Measurements from ENCODE around the gene CDH4.

CDH4 gene

GRCh38 chr20:61660559-61660958 lies 408.5 kb downstream of the CDH4 start:
- DNase-seq, result no peak

GRCh38 chr20:61661025-61661424 lies 409.0 kb downstream of the CDH4 start:
- no peak for DNase-seq

- DNase-seq, result no peak
Observed at GRCh38 chr20:61661583-61661982, 409.5 kb downstream of the CDH4 start.

DNA sequence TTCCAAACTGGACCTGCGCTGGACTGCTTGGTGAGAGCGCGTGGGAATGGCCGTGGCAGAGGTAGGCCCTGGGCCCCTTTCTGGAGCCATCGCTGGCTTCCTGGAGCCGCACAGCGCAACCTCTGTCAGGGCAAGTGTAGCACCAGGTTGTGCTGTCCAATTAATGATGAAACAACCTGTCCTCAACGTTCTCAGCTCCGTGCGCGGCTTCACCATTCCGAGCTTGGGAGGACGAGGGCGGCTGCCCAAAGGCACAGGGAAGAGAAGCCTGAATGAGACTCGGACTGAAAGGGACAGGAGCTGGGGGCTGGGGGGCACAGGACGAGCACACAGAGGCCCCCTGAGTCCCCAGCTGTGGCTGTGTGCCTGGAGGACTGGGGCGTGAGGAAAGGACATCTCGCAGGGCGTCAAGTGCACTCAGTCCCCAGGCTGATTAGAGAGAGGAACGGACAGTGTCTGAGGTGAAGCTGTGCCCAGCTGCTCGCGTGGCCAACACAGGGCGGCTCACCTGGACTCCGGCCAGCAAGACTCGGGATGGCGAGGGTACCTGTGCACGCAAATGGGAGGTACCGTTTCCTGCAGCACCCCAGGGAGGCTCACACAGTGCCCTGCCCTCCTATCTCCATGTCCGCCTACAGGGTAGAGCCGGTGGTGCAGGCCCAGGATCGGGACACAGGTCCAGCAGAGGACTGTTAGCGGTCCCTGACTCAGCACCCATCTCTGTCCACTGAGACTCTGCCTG lies 410.3 kb downstream of the CDH4 start:
- DNase-seq, result no peak

DNA sequence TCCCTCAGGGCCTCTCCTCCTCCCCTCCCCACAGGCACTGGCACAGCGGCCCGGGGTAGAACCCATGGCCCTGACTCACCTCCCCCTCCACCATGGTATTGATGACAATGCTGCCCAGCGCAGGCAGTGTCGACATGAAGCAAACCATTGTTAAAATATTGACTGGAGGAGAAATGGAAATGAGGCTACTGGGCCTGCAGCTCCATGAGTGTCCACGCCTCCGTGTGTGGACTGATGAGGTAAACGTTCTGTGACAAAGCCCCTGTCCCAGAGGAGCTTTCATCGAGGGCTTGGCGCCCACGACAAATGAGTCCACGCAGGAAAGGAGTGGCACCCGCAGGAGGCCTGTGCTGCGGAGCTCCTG lies 410.9 kb downstream of the CDH4 start:
- DNase-seq, result no peak

DNA sequence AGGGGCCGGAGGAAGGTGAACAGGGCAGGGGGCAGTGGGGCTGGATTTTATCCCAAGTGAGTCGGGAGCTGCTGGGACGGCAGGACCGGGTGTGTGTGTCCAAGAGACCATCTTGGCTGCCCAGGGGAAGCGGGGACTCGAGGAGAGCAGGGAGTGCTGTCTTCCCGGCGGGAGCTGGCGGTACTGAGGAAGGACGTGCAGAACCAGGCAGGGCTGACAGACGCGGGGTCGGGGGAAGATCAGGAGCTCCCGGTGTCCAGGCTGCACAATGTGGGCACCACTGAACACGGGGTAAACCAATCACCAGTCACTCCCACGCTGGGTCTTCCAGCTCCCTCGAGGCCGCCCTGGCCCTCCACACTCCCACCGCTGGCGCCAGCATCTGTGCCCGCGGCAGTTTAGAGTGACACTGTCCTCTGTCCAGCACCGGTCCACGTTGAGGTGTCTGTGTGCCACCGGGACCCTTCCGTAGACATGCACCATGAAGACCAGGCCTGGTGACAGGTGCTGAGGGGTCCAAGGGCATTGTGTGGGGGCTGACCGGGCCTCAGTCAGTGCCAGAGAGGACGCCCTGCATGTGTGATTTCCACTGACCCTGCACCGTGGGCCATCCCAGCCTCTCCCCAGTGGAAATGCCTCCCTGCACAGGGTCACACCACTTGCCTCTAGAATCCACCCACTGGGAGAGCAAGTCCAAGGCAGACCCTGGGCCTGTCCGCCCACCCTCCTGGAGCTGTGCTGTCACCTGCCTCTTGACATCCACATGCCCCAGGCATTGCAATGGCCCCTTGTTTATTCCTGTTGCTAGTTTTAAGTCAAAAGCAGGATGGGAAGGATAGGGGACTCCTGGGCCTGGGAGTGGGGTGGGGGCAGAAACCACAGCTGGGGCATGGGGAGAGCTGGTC lies 411.7 kb downstream of the CDH4 start:
- no peak for DNase-seq

GRCh38 chr20:61664556-61665320 lies 412.7 kb downstream of the CDH4 start:
- no peak for DNase-seq

- no peak for DNase-seq
Observed at GRCh38 chr20:61665528-61666470, 413.7 kb downstream of the CDH4 start.

GRCh38 chr20:61666471-61666832 lies 414.4 kb downstream of the CDH4 start:
- no peak for DNase-seq

- DNase-seq, result no peak
Observed at GRCh38 chr20:61667056-61667792, 415.2 kb downstream of the CDH4 start.

DNA sequence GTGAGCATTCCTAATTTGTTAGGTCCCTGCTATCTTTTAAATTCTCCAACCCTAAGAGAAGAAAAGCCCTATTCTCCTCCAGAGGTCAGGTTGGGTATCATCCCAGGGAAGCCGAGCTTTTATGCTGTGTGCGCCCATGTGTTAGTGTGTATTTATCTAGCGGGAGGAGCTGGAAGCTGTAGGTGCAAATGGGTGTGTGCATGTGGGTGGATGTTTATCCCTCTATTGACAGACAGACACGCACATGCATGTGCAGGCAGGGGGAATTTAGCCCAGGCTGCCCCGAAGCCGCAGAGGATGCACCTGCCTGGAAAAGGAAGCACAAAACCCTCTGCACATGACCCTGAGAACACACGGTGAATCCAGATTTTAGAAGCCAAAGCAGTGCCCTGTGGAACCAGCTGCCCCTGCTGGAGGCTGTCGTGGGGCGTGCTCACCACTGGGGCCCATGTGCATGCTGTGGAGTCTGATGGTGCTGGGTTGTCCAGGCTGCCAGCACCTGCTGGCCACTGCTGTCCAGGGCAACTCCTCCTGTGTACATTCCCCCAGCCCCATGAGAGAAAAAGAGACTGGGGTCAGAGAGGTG lies 416.1 kb downstream of the CDH4 start:
- DNase-seq, result no peak

- no peak for DNase-seq
Observed at GRCh38 chr20:61668771-61669503, 416.9 kb downstream of the CDH4 start.

GRCh38 chr20:61670274-61670673 lies 418.2 kb downstream of the CDH4 start:
- DNase-seq, result no peak

GRCh38 chr20:61671559-61671958 lies 419.5 kb downstream of the CDH4 start:
- DNase-seq, result no peak

- DNase-seq, result no peak
Observed at GRCh38 chr20:61673152-61673847, 421.2 kb downstream of the CDH4 start.

- DNase-seq, result no peak
Observed at GRCh38 chr20:61674121-61674520, 422.1 kb downstream of the CDH4 start.

DNA sequence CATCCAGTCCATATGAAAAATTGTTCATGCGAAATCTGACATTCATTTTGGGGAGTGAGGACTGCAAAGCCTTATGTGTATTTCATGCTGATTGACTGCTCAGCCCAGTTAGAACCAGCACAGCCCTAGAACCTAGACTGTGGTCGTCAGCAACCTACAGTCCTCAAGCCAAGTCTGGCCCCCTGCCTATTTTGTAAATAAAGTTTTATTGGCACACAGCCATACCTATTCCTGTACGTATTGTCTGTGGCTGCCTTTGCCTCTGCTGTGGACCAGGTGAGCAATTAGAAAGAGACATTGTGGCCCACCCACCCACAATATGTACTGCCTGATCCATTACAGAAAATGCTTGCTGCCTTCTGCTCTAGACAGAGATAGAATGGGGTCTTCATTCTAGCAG lies 422.6 kb downstream of the CDH4 start:
- no peak for DNase-seq

GRCh38 chr20:61677928-61678327 lies 425.9 kb downstream of the CDH4 start:
- DNase-seq, result no peak

GRCh38 chr20:61678437-61678836 lies 426.4 kb downstream of the CDH4 start:
- no peak for DNase-seq

- DNase-seq, result no peak
Observed at GRCh38 chr20:61679473-61679872, 427.4 kb downstream of the CDH4 start.

Data from inflammatory macrophage (primary cell).